Heart right ventricle (tissue), 16 donors: ENCODE results near the gene PEX10. TPM values are rescaled to one million over a fixed set of nuclear protein-coding genes. Genes with fewer than 3 reads are reported as not detected.

Experiments
- ATAC-seq, 8 donors: fragments of 200-7000 bp; cut with Tn5 transposase; one replicate each; pipeline ENCODE4 v1.9.1; 2020; ENCODE audit warnings: mild to moderate bottlenecking in 8 of 8, moderate library complexity in 8 of 8, moderate number of reproducible peaks in 1 of 8
- DNase-seq, 2 donors: peaks; one replicate each; pipeline ENCODE4 v3.0.0-alpha.2; 2020
- H3K27ac ChIP-seq, 10 donors: fragments of 200-600 bp; sonication (generic) in 2 of 10; one replicate each; pipeline versions ENCODE4 v1.5.0 to v1.8.0; 2020 to 2022; ENCODE audit warnings: mild to moderate bottlenecking in 3 of 10
- H3K27me3 ChIP-seq, 7 donors: fragments of 200-600 bp; one replicate each; pipeline ENCODE4 v1.8.0; 2021 to 2022; ENCODE audit warnings: mild to moderate bottlenecking in 2 of 7
- H3K36me3 ChIP-seq, 9 donors: fragments of 200-600 bp; sonication (generic) in 1 of 9; one replicate each; pipeline versions ENCODE4 v1.5.0 to v1.8.0; 2020 to 2022; ENCODE audit warnings: mild to moderate bottlenecking in 2 of 9
- H3K4me1 ChIP-seq, 9 donors: fragments of 200-600 bp; sonication (generic) in 1 of 9; one replicate each; pipeline versions ENCODE4 v1.5.0 to v1.8.0; 2020 to 2022; ENCODE audit warnings: mild to moderate bottlenecking in 4 of 9
- H3K4me3 ChIP-seq, 10 donors: fragments of 200-600 bp; sonication (generic) in 2 of 10; one replicate each; pipeline versions ENCODE4 v1.5.0 to v1.8.0; 2020 to 2022; ENCODE audit warnings: mild to moderate bottlenecking in 7 of 10, moderate library complexity in 2 of 10
- H3K9me3 ChIP-seq, 11 donors: fragments of 200-600 bp in 10 of 11; sonication (generic) in 2 of 11; one replicate each; pipeline versions ENCODE4 v1.5.0 to v1.8.0; 2013 to 2022; ENCODE audit warnings: mild to moderate bottlenecking in 2 of 11, control low read depth in 1 of 11, moderate library complexity in 1 of 11
- WGBS, 2 donors: extraction: QIAGEN DNeasy Blood & Tissue Kit; methylation state at CpG; one replicate each; pipeline ENCODE4 v1.1.7; 2013; ENCODE audit warnings: inconsistent platforms in 1 of 2; 5-methylcytosine and 5-hydroxymethylcytosine counted together
- intact Hi-C, 10 donors: fragments of 100-400 bp; cut with DNase I; formaldehyde crosslinking; loops; one replicate each; pipeline versions ENCODE4 v1.11.1 to v1.14.2; 2022
- polyA plus RNA-seq, 2 donors: library from polyadenylated mRNA; stranded (reverse); fragments of 200-250 nt; gene quantifications; one replicate each; pipeline ENCODE4 v1.2.3, GENCODE V29; 2013
- total RNA-seq, 10 donors: library from RNA; stranded (reverse); fragmentation: NEBNext Ultra II Directional in 3 of 10; extraction: Animal tissue kit (Norgen Biotek cat#: 25700) in 3 of 10; gene quantifications; one replicate each; pipeline versions ENCODE4 v1.2.1 to v1.2.4, GENCODE V29; 2021 to 2023
- TF ChIP-seq, protein P1 (sequence below), 9 donors: fragments of 200-600 bp; sonication (generic) in 2 of 9; IDR thresholded peaks; one replicate each; pipeline versions ENCODE4 v1.5.0 to v1.8.0; 2021 to 2022; ENCODE audit warnings: antibody characterized with exemption in 9 of 9, mild to moderate bottlenecking in 5 of 9, moderate library complexity in 1 of 9
- donor health status: Arrhythmogenic right ventricular cardiomyopathy.
- donor health status: ischemic (EF 13 %, LVEDD 7.1; RV severe dilation, severe dysfunction).
- donor health status: healthy with polysubstance abuse.
- donor health status: DM: no; HTN: yes; CAD: no.
- donor health status: DM: no; HTN: no; CAD: no.
- donor health status: ischemic (EF 25% LVEDD 6.9; RV normal size, moderate dysfunction).
- donor health status: ischemic (EF 25% LVEDD 5.7; RV mildly dilated, moderate dysfunction).
- donor health status: healthy.
- donor health status: DM: yes; HTN: yes; CAD: no.
- donor health status: Ischemic cardiomyopathy.
- donor health status: ischemic (EF 35%, LVEDD 5.7; RV mildly dilated, moderate dysfunction).
- donor health status: nonischemic (EF 11% LVEDD 7.7; RV severe dilation, severe dysfunction).
- donor health status: DM: yes; HTN: yes; CAD: no.
- donor health status: PGD.
- donor health status: ischemic (EF 29% LVEDD 5.4; RV normal size, mild dysfunction).
- donor health status: nonischemic (EF 23%, LVEDD 6.1; RV moderate dilation, normal function).

The PEX10 gene
- total and polyA plus RNA-seq, 12 donors, result 13.7 to 26.0 (median 18.5) TPM

DNA sequence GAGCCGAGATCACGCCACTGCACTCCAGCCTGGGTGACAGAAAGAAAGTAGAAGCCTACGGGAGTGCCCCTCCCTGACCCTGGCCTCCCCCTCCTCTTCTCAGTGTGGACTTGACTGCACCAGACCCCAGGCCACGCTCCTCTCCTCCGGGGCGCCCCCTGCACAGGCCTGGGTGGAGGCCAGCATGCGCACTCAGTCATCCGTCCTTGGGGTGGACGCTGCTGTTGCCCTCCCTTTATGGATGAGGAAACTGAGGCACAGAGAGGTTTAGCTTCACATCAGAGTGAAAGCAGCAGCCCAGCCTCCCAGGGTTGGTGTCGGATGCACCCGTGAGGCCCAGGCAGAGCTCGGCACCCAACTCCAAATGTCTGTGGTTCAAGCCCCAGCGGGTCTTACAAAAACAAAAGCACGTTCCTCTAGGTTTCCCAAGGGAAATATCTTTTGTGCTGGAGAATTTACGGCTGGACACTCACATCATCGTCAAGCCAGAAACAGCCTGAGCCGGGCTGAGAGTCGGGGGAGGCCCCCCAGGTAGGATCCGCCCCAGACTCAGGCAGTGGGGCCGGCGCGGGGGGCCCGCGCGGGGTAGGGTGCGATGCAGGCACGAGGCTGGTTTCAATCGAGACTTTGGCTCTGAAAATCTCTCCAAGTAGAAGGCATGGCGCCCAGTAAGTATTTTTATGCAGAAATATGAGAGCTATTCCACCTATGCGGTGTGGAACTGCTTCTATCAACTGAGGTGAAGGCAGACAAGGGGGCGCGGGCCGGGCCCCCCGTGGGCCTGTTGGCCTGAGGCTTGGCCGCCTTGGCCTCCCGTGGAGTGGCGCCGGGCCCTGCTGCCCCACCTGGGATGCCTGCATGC, 57.6 kb downstream of the PEX10 start:
- no peak for ATAC-seq
- Histone ChIP-seq H3K36me3 (no peaks in the 10 kb centered on the region), H3K27ac (no peak overlapping the region), H3K27me3 (no peaks in the 10 kb centered on the region), H3K4me3 (no peak overlapping the region), H3K9me3 (no peaks in the 10 kb centered on the region), H3K4me1 (peaks cover 0 to 12% (median 7%) of the 10 kb centered on the region in 9 donors)
- TF ChIP-seq, protein P1, sequence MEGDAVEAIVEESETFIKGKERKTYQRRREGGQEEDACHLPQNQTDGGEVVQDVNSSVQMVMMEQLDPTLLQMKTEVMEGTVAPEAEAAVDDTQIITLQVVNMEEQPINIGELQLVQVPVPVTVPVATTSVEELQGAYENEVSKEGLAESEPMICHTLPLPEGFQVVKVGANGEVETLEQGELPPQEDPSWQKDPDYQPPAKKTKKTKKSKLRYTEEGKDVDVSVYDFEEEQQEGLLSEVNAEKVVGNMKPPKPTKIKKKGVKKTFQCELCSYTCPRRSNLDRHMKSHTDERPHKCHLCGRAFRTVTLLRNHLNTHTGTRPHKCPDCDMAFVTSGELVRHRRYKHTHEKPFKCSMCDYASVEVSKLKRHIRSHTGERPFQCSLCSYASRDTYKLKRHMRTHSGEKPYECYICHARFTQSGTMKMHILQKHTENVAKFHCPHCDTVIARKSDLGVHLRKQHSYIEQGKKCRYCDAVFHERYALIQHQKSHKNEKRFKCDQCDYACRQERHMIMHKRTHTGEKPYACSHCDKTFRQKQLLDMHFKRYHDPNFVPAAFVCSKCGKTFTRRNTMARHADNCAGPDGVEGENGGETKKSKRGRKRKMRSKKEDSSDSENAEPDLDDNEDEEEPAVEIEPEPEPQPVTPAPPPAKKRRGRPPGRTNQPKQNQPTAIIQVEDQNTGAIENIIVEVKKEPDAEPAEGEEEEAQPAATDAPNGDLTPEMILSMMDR (IDR thresholded peaks at IDR 0.05), result no peak
- 67 to 71% methylated on average over 37 to 38 of the region's 38 CpGs for WGBS, 2 donors
- peak in 1 of 2 donors; percentile 8 for DNase-seq
- intact Hi-C loops, result no loop called here

Other genes with a start within 250 kb of the PEX10 start
- 10 to 100 TPM; 30.9 to 47.6 (median 38.3) TPM for gene FAAP20, start 217.8 kb downstream of the PEX10 start, total RNA-seq
- 10 to 100 TPM; 83.0 to 83.6 TPM for gene FAAP20, start 217.8 kb downstream of the PEX10 start, polyA plus RNA-seq
- gene SKI, start 184.2 kb downstream of the PEX10 start, total RNA-seq, result 10 to 100 TPM; 29.4 to 50.9 (median 38.3) TPM
- gene SKI, start 184.2 kb downstream of the PEX10 start, polyA plus RNA-seq, result 10 to 100 TPM; 13.8 to 16.6 TPM
- 1 to 10 TPM; 3.5 to 7.6 (median 5.7) TPM for gene MORN1, start 21.0 kb downstream of the PEX10 start, total RNA-seq
- 1 to 10 TPM; 1.2 to 3.0 TPM for gene MORN1, start 21.0 kb downstream of the PEX10 start, polyA plus RNA-seq
- 100 to 1,000 TPM in 1 of 10 donors, 10 to 100 TPM in 9; 70.1 to 107 (median 84.1) TPM for gene RER1, start 20.7 kb downstream of the PEX10 start, total RNA-seq
- 10 to 100 TPM; 55.5 to 77.0 TPM for gene RER1, start 20.7 kb downstream of the PEX10 start, polyA plus RNA-seq
- gene PLCH2, start 63.7 kb upstream of the PEX10 start, total RNA-seq, result under 1 TPM in 8 of 10 donors, not detected in 2; 0.06 to 0.51 (median 0.09) TPM
- gene PLCH2, start 63.7 kb upstream of the PEX10 start, polyA plus RNA-seq, result under 1 TPM; 0.12 to 0.22 TPM
- 10 to 100 TPM; 29.8 to 56.4 (median 35.2) TPM for gene PANK4, start 114.0 kb upstream of the PEX10 start, total RNA-seq
- gene PANK4, start 114.0 kb upstream of the PEX10 start, polyA plus RNA-seq, result 10 to 100 TPM; 26.1 to 35.6 TPM
- gene HES5, start 117.7 kb upstream of the PEX10 start, total RNA-seq, result 1 to 10 TPM in 6 of 10 donors, under 1 TPM in 3, not detected in 1; 0.51 to 3.1 (median 1.4) TPM
- gene HES5, start 117.7 kb upstream of the PEX10 start, polyA plus RNA-seq, result 1 to 10 TPM; 1.0 to 1.1 TPM
- 10 to 100 TPM in 7 of 10 donors, 1 to 10 TPM in 3; 7.5 to 43.8 (median 13.0) TPM for gene TNFRSF14, start 143.8 kb upstream of the PEX10 start, total RNA-seq
- 10 to 100 TPM; 19.3 to 59.6 TPM for gene TNFRSF14, start 143.8 kb upstream of the PEX10 start, polyA plus RNA-seq
- gene PRXL2B, start 174.2 kb upstream of the PEX10 start, total RNA-seq, result 10 to 100 TPM in 1 of 10 donors, 1 to 10 TPM in 9; 3.7 to 10.3 (median 5.3) TPM
- gene PRXL2B, start 174.2 kb upstream of the PEX10 start, polyA plus RNA-seq, result 10 to 100 TPM in 1 of 2 donors, 1 to 10 TPM in 1; 6.8 to 12.0 TPM
- under 1 TPM in 3 of 10 donors, not detected in 7; 0.17 to 0.77 (median 0.67) TPM for gene MMEL1, start 220.5 kb upstream of the PEX10 start, total RNA-seq
- 1 to 10 TPM in 1 of 2 donors, under 1 TPM in 1; 0.46 to 3.9 TPM for gene MMEL1, start 220.5 kb upstream of the PEX10 start, polyA plus RNA-seq